ENCODE results near the gene RNF113B. TPM values are rescaled to one million over a fixed set of nuclear protein-coding genes. Genes with fewer than 3 reads are reported as not detected.

RNF113B gene
- polyA plus RNA-seq, 1 donor (not counting 4 experiments of a cell fraction or from before 2014, with no cell fraction given) = not detected

DNA sequence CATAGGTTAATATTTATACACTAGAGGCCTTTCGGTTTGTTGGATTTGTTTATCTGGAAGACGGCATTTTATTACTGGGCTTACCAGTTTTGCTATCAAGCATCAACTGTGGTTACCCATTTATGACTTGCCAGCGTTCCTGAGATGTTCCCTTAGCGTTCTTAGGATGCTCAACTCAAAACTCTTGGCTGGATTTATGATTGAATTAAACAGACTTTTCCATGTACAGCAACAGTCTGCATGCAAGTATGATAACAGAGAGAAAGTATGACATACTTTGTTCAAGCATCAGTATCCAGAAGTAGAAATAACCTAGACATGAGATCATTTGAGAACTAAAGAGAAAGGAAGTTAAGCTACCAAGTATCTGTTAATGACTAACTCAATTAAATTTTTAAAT, 29.9 kb upstream of the RNF113B start:
- Histone ChIP-seq H3K27me3 (ENCODE audit: control insufficient read depth, extremely low read depth, insufficient read depth, low read length) (no peaks in the 10 kb centered on the region), H3K9me3 (ENCODE audit: control insufficient read depth, low read depth, low read length) (peaks cover 2% of the 10 kb centered on the region), H3K36me3 (ENCODE audit: control insufficient read depth in 2 of 2, extremely low read depth in 1 of 2, insufficient read depth in 2 of 2, low read length in 2 of 2) (no peaks in the 10 kb centered on the region), H4K20me1 (ENCODE audit: control insufficient read depth, extremely low read depth, insufficient read depth, low read length) (no peaks in the 10 kb centered on the region), H3K4me1 (ENCODE audit: control insufficient read depth, extremely low read depth, insufficient read depth, low read length) (no peaks in the 10 kb centered on the region), H3K4me3 (ENCODE audit: control insufficient read depth in 2 of 3, extremely low read depth in 1 of 3, insufficient read depth in 2 of 3, low read depth in 1 of 3, low read length in 3 of 3) (no peak overlapping the region), H3K79me2 (ENCODE audit: control insufficient read depth, insufficient read depth, low read length) (no peaks in the 10 kb centered on the region), H3K9ac (ENCODE audit: control insufficient read depth, extremely low read depth, insufficient read depth, low read length) (no peak overlapping the region), H3K27ac (ENCODE audit: control insufficient read depth, insufficient read depth, low read length) (no peak overlapping the region), H3K9me1 (ENCODE audit: control insufficient read depth, extremely low read depth, insufficient read depth, low read length) (no peaks in the 10 kb centered on the region), H3K4me2 (ENCODE audit: control insufficient read depth, extremely low read depth, insufficient read depth, low read depth, low read length) (no peak overlapping the region), H2AFZ (ENCODE audit: control insufficient read depth, low read length) (no peak overlapping the region)
- DNase-seq (ENCODE audit: low read depth, low spot score) (no peak), FAIRE-seq (no peak)
- no peak for TF ChIP-seq EZH2 (IDR thresholded peaks at IDR 0.05; ENCODE audit: low read length)
- TF ChIP-seq, protein P1, sequence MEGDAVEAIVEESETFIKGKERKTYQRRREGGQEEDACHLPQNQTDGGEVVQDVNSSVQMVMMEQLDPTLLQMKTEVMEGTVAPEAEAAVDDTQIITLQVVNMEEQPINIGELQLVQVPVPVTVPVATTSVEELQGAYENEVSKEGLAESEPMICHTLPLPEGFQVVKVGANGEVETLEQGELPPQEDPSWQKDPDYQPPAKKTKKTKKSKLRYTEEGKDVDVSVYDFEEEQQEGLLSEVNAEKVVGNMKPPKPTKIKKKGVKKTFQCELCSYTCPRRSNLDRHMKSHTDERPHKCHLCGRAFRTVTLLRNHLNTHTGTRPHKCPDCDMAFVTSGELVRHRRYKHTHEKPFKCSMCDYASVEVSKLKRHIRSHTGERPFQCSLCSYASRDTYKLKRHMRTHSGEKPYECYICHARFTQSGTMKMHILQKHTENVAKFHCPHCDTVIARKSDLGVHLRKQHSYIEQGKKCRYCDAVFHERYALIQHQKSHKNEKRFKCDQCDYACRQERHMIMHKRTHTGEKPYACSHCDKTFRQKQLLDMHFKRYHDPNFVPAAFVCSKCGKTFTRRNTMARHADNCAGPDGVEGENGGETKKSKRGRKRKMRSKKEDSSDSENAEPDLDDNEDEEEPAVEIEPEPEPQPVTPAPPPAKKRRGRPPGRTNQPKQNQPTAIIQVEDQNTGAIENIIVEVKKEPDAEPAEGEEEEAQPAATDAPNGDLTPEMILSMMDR (optimal IDR thresholded peaks at IDR 0.05 in 1 of 3, IDR thresholded peaks at IDR 0.05 in 1 of 3, conservative IDR thresholded peaks at IDR 0.05 in 1 of 3; ENCODE audit: extremely low read depth in 1 of 3, insufficient read depth in 2 of 3, low read length in 3 of 3) = no peak
- dilution Hi-C loops (cut with MboI; ENCODE audit: extremely low pct_ligation_motif_present, low sequenced_read_pairs) = no loop called here

DNA sequence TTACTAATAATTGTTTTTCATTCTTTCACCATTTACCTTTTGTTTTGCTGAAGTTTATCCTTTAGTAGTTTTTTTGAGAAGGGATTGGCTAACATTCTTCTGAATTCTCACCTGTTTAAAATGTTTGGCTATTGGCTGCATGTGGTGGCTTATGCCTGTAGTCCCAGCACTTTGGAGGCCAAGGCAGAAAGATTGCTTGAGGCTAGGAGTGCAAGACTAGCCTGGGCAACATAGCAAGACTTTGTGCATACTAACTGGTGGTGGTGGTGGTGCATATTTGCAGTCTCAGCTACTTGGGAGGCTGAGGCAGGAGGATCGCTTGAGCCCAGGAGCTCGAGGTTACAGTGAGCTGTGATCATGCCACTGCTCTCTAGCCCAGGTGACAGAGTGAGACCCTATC, 27.5 kb upstream of the RNF113B start:
- Histone ChIP-seq H2AFZ (ENCODE audit: control insufficient read depth, low read length) (no peak overlapping the region), H4K20me1 (ENCODE audit: control insufficient read depth, extremely low read depth, insufficient read depth, low read length) (no peaks in the 10 kb centered on the region), H3K27ac (ENCODE audit: control insufficient read depth, insufficient read depth, low read length) (no peak overlapping the region), H3K4me3 (ENCODE audit: control insufficient read depth in 2 of 3, extremely low read depth in 1 of 3, insufficient read depth in 2 of 3, low read depth in 1 of 3, low read length in 3 of 3) (no peak overlapping the region), H3K9ac (ENCODE audit: control insufficient read depth, extremely low read depth, insufficient read depth, low read length) (no peak overlapping the region), H3K4me1 (ENCODE audit: control insufficient read depth, extremely low read depth, insufficient read depth, low read length) (no peaks in the 10 kb centered on the region), H3K9me3 (ENCODE audit: control insufficient read depth, low read depth, low read length) (peaks cover 2% of the 10 kb centered on the region), H3K79me2 (ENCODE audit: control insufficient read depth, insufficient read depth, low read length) (no peaks in the 10 kb centered on the region), H3K9me1 (ENCODE audit: control insufficient read depth, extremely low read depth, insufficient read depth, low read length) (no peaks in the 10 kb centered on the region), H3K36me3 (ENCODE audit: control insufficient read depth in 2 of 2, extremely low read depth in 1 of 2, insufficient read depth in 2 of 2, low read length in 2 of 2) (no peaks in the 10 kb centered on the region), H3K4me2 (ENCODE audit: control insufficient read depth, extremely low read depth, insufficient read depth, low read depth, low read length) (no peak overlapping the region), H3K27me3 (ENCODE audit: control insufficient read depth, extremely low read depth, insufficient read depth, low read length) (no peaks in the 10 kb centered on the region)
- TF ChIP-seq, protein P1 (optimal IDR thresholded peaks at IDR 0.05 in 1 of 3, IDR thresholded peaks at IDR 0.05 in 1 of 3, conservative IDR thresholded peaks at IDR 0.05 in 1 of 3; ENCODE audit: extremely low read depth in 1 of 3, insufficient read depth in 2 of 3, low read length in 3 of 3) = no peak
- no peak for TF ChIP-seq EZH2 (IDR thresholded peaks at IDR 0.05; ENCODE audit: low read length)
- dilution Hi-C loops (cut with MboI; ENCODE audit: extremely low pct_ligation_motif_present, low sequenced_read_pairs) = no loop called here
- DNase-seq (ENCODE audit: low read depth, low spot score) = no peak
- no peak for FAIRE-seq

All from keratinocyte (primary cell).